GM12878 (cell line): Measurements from ENCODE around the gene PLEKHD1. TPM values are rescaled to one million over a fixed set of nuclear protein-coding genes. Genes with fewer than 3 reads are reported as not detected.

Experiments
- ATAC-seq: fragments of 200-7000 bp; cut with Tn5 transposase; 3 replicates; pipeline ENCODE4 v1.9.1; 2020; ENCODE audit warnings: mild to moderate bottlenecking, moderate library complexity
- BruUV-seq: library from RNA; stranded (reverse); fragments of 400-500 nt; replicated peaks from 2 replicates; lab custom pipeline; 2021; lab: Mats Ljungman, UMichigan
- CTCF ChIA-PET: fragments of 300-600 bp; sonication (Branson Sonifier 250); formaldehyde crosslinking; extraction: SDS; loops from one replicate; lab custom pipeline; 2021; ENCODE audit warnings: inconsistent platforms; lab: Yijun Ruan, JAX
- POLR2A ChIA-PET: fragments of 350-600 bp; formaldehyde crosslinking; extraction: SDS; loops from one replicate; lab custom pipeline; 2021; ENCODE audit warnings: inconsistent platforms; lab: Charles Lee
- RAD21 ChIA-PET: fragments of 300-600 bp; sonication (Branson Sonifier 250); formaldehyde crosslinking; loops from one replicate; lab custom pipeline; 2023; ENCODE audit warnings: antibody characterized with exemption; ENCODE audit not compliant: unreplicated experiment; lab: Charles Lee
- SMC1A ChIA-PET: fragments of 300-600 bp; sonication (Branson Sonifier 250); formaldehyde crosslinking; loops from one replicate; lab custom pipeline; 2023; ENCODE audit not compliant: unreplicated experiment, uncharacterized antibody; lab: Charles Lee
- DNase-seq: peaks from one replicate; pipeline ENCODE4 v3.0.0-alpha.2; 2011; ENCODE audit warnings: low read depth, low spot score
- FAIRE-seq: peaks from 3 replicates; lab custom pipeline; 2011; peaks lifted over from hg19 to GRCh38; lab: Jason Lieb, UNC
- H2AFZ ChIP-seq: 2 replicates; pipeline ENCODE4 v1.6.0; 2011; ENCODE audit warnings: low read depth, low read length, control low read depth; ENCODE audit not compliant: control insufficient read depth
- H3K27ac ChIP-seq: 2 replicates; pipeline ENCODE4 v1.5.1; 2011; ENCODE audit warnings: control low read depth; ENCODE audit not compliant: control insufficient read depth, insufficient read depth
- H3K27me3 ChIP-seq, 2 experiments: replicated peaks in 1 of 2; 2 replicates each; pipeline versions ENCODE4 v1.6.0 to v1.6.1; 2011; ENCODE audit warnings: low read length in 1 of 2; ENCODE audit not compliant: control insufficient read depth in 2 of 2, insufficient read depth in 2 of 2
- H3K36me3 ChIP-seq, 2 experiments: 2 replicates each; pipeline ENCODE4 v1.5.1; 2011; ENCODE audit warnings: low read length in 1 of 2; ENCODE audit not compliant: control insufficient read depth in 2 of 2, insufficient read depth in 2 of 2
- H3K4me1 ChIP-seq: 2 replicates; pipeline ENCODE4 v1.6.1; 2011; ENCODE audit warnings: mild to moderate bottlenecking, low read length, moderate library complexity, mixed read lengths; ENCODE audit not compliant: control insufficient read depth, insufficient read depth
- H3K4me2 ChIP-seq: 2 replicates; pipeline ENCODE4 v1.6.0; 2011; ENCODE audit warnings: control low read depth; ENCODE audit not compliant: control insufficient read depth, insufficient read depth
- H3K4me3 ChIP-seq: fragments of 200-600 bp; sonication (generic); 2 replicates; pipeline ENCODE4 v1.5.1; 2016
- H3K79me2 ChIP-seq: 2 replicates; pipeline ENCODE4 v1.6.0; 2011; ENCODE audit warnings: low read length; ENCODE audit not compliant: control insufficient read depth, insufficient read depth
- H3K9ac ChIP-seq: 2 replicates; pipeline ENCODE4 v1.8.0; 2011; ENCODE audit warnings: low read length, control low read depth, mixed read lengths; ENCODE audit not compliant: control insufficient read depth, insufficient read depth
- H3K9me3 ChIP-seq: replicated peaks from 3 replicates; pipeline ENCODE4 v1.5.1; 2011; ENCODE audit warnings: mild to moderate bottlenecking, low read length; ENCODE audit not compliant: control insufficient read depth, insufficient read depth
- H4K20me1 ChIP-seq: 2 replicates; pipeline ENCODE4 v1.6.0; 2011; ENCODE audit not compliant: control insufficient read depth, insufficient read depth
- CHD2 ChIP-seq: IDR thresholded peaks from 2 replicates; pipeline ENCODE4 v1.6.1; 2011; ENCODE audit warnings: low read depth, low read length, improper control_type of control experiment, borderline replicate concordance
- CREM ChIP-seq: IDR thresholded peaks from 2 replicates; pipeline ENCODE4 v1.6.1; 2014; ENCODE audit warnings: antibody characterized with exemption, low read depth
- E2F4 ChIP-seq: IDR thresholded peaks from 2 replicates; pipeline ENCODE4 v1.6.1; 2012; ENCODE audit warnings: low read depth, low read length, improper control_type of control experiment
- EED ChIP-seq: sonication (generic); IDR thresholded peaks from 2 replicates; pipeline ENCODE4 v1.6.1; 2016; ENCODE audit warnings: antibody characterized with exemption, low read depth
- FOXM1 ChIP-seq: IDR thresholded peaks from 2 replicates; pipeline ENCODE4 v1.6.1; 2012; ENCODE audit warnings: low read depth, mild to moderate bottlenecking, inconsistent platforms, low read length, moderate library complexity
- HDGF ChIP-seq: fragments of 450-650 bp; IDR thresholded peaks from 2 replicates; pipeline ENCODE4 v1.6.1; 2016; ENCODE audit warnings: antibody characterized with exemption
- JUND ChIP-seq: IDR thresholded peaks from 2 replicates; pipeline ENCODE4 v1.6.1; 2012; ENCODE audit warnings: low read depth, mild to moderate bottlenecking, low read length, improper control_type of control experiment, moderate library complexity
- MXI1 ChIP-seq: fragments of 150-350 bp; IDR thresholded peaks from 2 replicates; pipeline ENCODE4 v1.6.1; 2011; ENCODE audit warnings: low read depth, mild to moderate bottlenecking, inconsistent platforms, low read length, improper control_type of control experiment
- NR2F1 ChIP-seq: fragments of 450-650 bp; conservative IDR thresholded peaks from 2 replicates; pipeline ENCODE4 v1.6.1; 2017; ENCODE audit warnings: mild to moderate bottlenecking
- NRF1 ChIP-seq: conservative IDR thresholded peaks from 2 replicates; pipeline ENCODE4 v1.6.1; 2011; ENCODE audit warnings: mild to moderate bottlenecking, low read depth, low read length, improper control_type of control experiment
- PAX5 ChIP-seq: IDR thresholded peaks from 2 replicates; pipeline ENCODE4 v1.6.1; 2011; ENCODE audit warnings: low read depth, low read length, borderline replicate concordance
- POU2F2 ChIP-seq: IDR thresholded peaks from 3 replicates; pipeline ENCODE4 v1.6.1; 2011; ENCODE audit warnings: low read depth, mild to moderate bottlenecking, low read length, borderline replicate concordance
- SRF ChIP-seq, 2 experiments: IDR thresholded peaks; 2 replicates each; pipeline ENCODE4 v1.6.1; 2011; ENCODE audit warnings: low read depth in 2 of 2, low read length in 2 of 2, mild to moderate bottlenecking in 1 of 2, moderate library complexity in 1 of 2
- USF2 ChIP-seq: IDR thresholded peaks from 2 replicates; pipeline ENCODE4 v1.6.1; 2011; ENCODE audit warnings: low read depth, low read length, improper control_type of control experiment, borderline replicate concordance
- ZBTB33 ChIP-seq: fragments of 450-650 bp; IDR thresholded peaks from 2 replicates; pipeline ENCODE4 v1.6.1; 2017; ENCODE audit warnings: mild to moderate bottlenecking
- ZNF622 ChIP-seq: fragments of 450-650 bp; IDR thresholded peaks from 2 replicates; pipeline ENCODE4 v1.6.1; 2017; ENCODE audit warnings: mild to moderate bottlenecking, inconsistent platforms
- ZZZ3 ChIP-seq: IDR thresholded peaks from 2 replicates; pipeline ENCODE4 v1.6.1; 2011; ENCODE audit warnings: low read depth; ENCODE audit not compliant: control insufficient read depth, insufficient read length
- in situ Hi-C: fragments of 300-500 bp; cut with MboI; formaldehyde crosslinking; loops from 9 replicates; pipeline ENCODE4 v1.14.3; 2018; ENCODE audit warnings: mixed read lengths
- intact Hi-C: fragments of 100-400 bp; cut with micrococcal nuclease; formaldehyde crosslinking; loops from one replicate; pipeline ENCODE4 v1.14.2; 2022; ENCODE audit not compliant: unreplicated experiment
- polyA plus RNA-seq, 11 experiments: library from polyadenylated mRNA; depleted of rRNA in 4 of 11; unstranded in 6 of 11; stranded (reverse) in 5 of 11; fragments of >200 nt; fragmentation: Nextera tagmentation in 4 of 11; fragmentation: Illumina TruSeq in 1 of 11; extraction: Ambion mirVana in 4 of 11; extraction: Trizol in 1 of 11; gene quantifications; 1 replicate in 1 of 11; 2 replicates in 10 of 11; pipeline versions ENCODE4 v1.2.1 to v1.2.3, GENCODE V29; 2011 to 2016; ENCODE audit warnings: inconsistent platforms in 2 of 11, missing spikeins in 2 of 11, low read depth in 1 of 11
- total RNA-seq, 4 experiments: library from RNA; depleted of rRNA in 3 of 4; stranded (reverse); fragments of >200 nt in 3 of 4; fragmentation: Illumina TruSeq in 1 of 4; extraction: Trizol in 1 of 4; gene quantifications; 2 replicates each; pipeline versions ENCODE4 v1.2.1 to v1.2.3, GENCODE V29; 2013 to 2021

PLEKHD1 gene
- total and polyA plus RNA-seq, 10 of the 15 experiments (the other 5 are each of a cell fraction or from before 2014, with no cell fraction given), result 0.01 to 0.08 (median 0.04) TPM; not detected in 6

- H3K4me1 ChIP-seq, result no peaks in the 10 kb centered on the region
- FAIRE-seq (no peak), DNase-seq (no peak), ATAC-seq (no peak)
- CTCF ChIA-PET, result interaction anchor here (0.6 to 5.3 kb wide), 6 partner anchors 9 to 222 kb away, joined by 3 to 35 read pairs (median 4); no protein-coding TSS in a partner anchor
- in situ Hi-C loops, result loop anchor here (5.0 kb wide), 1 partner anchor 212 kb away; no protein-coding TSS in a partner anchor
- H3K9ac ChIP-seq, result no peak overlapping the region
- POLR2A ChIA-PET, result no interaction called here
- H4K20me1 ChIP-seq, result no peaks in the 10 kb centered on the region
- no peaks in the 10 kb centered on the region for H3K27me3 ChIP-seq
- TF ChIP-seq USF2 (no peak), ZNF622 (no peak), NRF1 (no peak), MXI1 (no peak), SRF (IDR thresholded peaks at IDR 0.05; ENCODE audit: low read depth in 2 of 2, low read length in 2 of 2) (no peak), NR2F1 (no peak), HDGF (no peak), POU2F2 (no peak), FOXM1 (no peak), CREM (no peak), ZZZ3 (no peak), JUND (no peak), EED (no peak), PAX5 (no peak), E2F4 (no peak), CHD2 (no peak), ZBTB33 (no peak)
- no peaks in the 10 kb centered on the region for H3K79me2 ChIP-seq
- intact Hi-C loops, result loop anchor here (5.0 kb wide), 2 partner anchors 107 to 337 kb away; no protein-coding TSS in a partner anchor
- H3K4me2 ChIP-seq, result no peak overlapping the region
- H2AFZ ChIP-seq, result no peak overlapping the region
- no peak overlapping the region for H3K4me3 ChIP-seq
- SMC1A ChIA-PET, result interaction anchor here (1.0 to 1.8 kb wide), 4 partner anchors 9 to 222 kb away, joined by 3 to 11 read pairs (median 4); no protein-coding TSS in a partner anchor
- BruUV-seq, result no TSS peak
- H3K27ac ChIP-seq, result no peak overlapping the region
- RAD21 ChIA-PET, result interaction anchor here (1.4 to 1.7 kb wide), 2 partner anchors 10 to 113 kb away, joined by 3 read pairs; no protein-coding TSS in a partner anchor
- no peaks in the 10 kb centered on the region for H3K9me3 ChIP-seq
- H3K36me3 ChIP-seq, result peaks cover 0 to 7% of the 10 kb centered on the region in 2 experiments; a peak in 3 of 4 replicates
Measured at GRCh38 chr14:69464379-69464778, 20.1 kb upstream of the PLEKHD1 start.
